Stimulated activated CD4-positive, alpha-beta T cell treated with anti-CD3 and anti-CD28 coated beads, Interleukin-2, amount 100 ng/mL, for 48 hours (primary cell): ENCODE measurements around the gene RYR3.

Experiments used
- DNase-seq, 2 donors: peaks; one replicate each; pipeline ENCODE4 v3.0.0-alpha.2; 2020

RYR3 gene

GRCh38 chr15:33600212-33600611, 289.4 kb downstream of the RYR3 start:
- no peak for DNase-seq

GRCh38 chr15:33601461-33601860, 290.7 kb downstream of the RYR3 start:
- DNase-seq = no peak

GRCh38 chr15:33608714-33609113, 297.9 kb downstream of the RYR3 start:
- DNase-seq = no peak

GRCh38 chr15:33612721-33613304, 302.0 kb downstream of the RYR3 start:
- DNase-seq = no peak

- DNase-seq = no peak
Observed at GRCh38 chr15:33616475-33616874, 305.7 kb downstream of the RYR3 start.

GRCh38 chr15:33618350-33618749, 307.6 kb downstream of the RYR3 start:
- DNase-seq = no peak

- DNase-seq = no peak
Observed at GRCh38 chr15:33621141-33621540, 310.4 kb downstream of the RYR3 start.

GRCh38 chr15:33623010-33623409, 312.2 kb downstream of the RYR3 start:
- DNase-seq = no peak

- DNase-seq = no peak
Observed at GRCh38 chr15:33624439-33624838, 313.7 kb downstream of the RYR3 start.

- no peak for DNase-seq
Observed at GRCh38 chr15:33629647-33630046, 318.9 kb downstream of the RYR3 start.

- DNase-seq = no peak
Observed at GRCh38 chr15:33636234-33636633, 325.5 kb downstream of the RYR3 start.

GRCh38 chr15:33636958-33637357, 326.2 kb downstream of the RYR3 start:
- DNase-seq = no peak

- DNase-seq = no peak
Observed at GRCh38 chr15:33638453-33638852, 327.7 kb downstream of the RYR3 start.

- no peak for DNase-seq
Observed at GRCh38 chr15:33639051-33639450, 328.3 kb downstream of the RYR3 start.

- no peak for DNase-seq
Observed at GRCh38 chr15:33639456-33639855, 328.7 kb downstream of the RYR3 start.

GRCh38 chr15:33639978-33640377, 329.2 kb downstream of the RYR3 start:
- DNase-seq = no peak

GRCh38 chr15:33641069-33641468, 330.3 kb downstream of the RYR3 start:
- DNase-seq = no peak

GRCh38 chr15:33644304-33644703, 333.5 kb downstream of the RYR3 start:
- no peak for DNase-seq

- no peak for DNase-seq
Observed at GRCh38 chr15:33646744-33647143, 336.0 kb downstream of the RYR3 start.

- no peak for DNase-seq
Observed at GRCh38 chr15:33649217-33649933, 338.6 kb downstream of the RYR3 start.

- no peak for DNase-seq
Observed at GRCh38 chr15:33654860-33655259, 344.1 kb downstream of the RYR3 start.

GRCh38 chr15:33655488-33655887, 344.7 kb downstream of the RYR3 start:
- no peak for DNase-seq

- DNase-seq = no peak
Observed at GRCh38 chr15:33656168-33656567, 345.4 kb downstream of the RYR3 start.

- DNase-seq = no peak
Observed at GRCh38 chr15:33660151-33660550, 349.4 kb downstream of the RYR3 start.

- DNase-seq = no peak
Observed at GRCh38 chr15:33662014-33662413, 351.2 kb downstream of the RYR3 start.
